DMS153 treated with DMSO at 0.1 percent for 48 hours (cell line): ENCODE data around the gene SERPINB7.

Experiments
- DNase-seq: peaks from one replicate; lab custom pipeline; 2025; ENCODE audit not compliant: unreplicated experiment; lab: John Stamatoyannopoulos, UW

SERPINB7 gene

DNA sequence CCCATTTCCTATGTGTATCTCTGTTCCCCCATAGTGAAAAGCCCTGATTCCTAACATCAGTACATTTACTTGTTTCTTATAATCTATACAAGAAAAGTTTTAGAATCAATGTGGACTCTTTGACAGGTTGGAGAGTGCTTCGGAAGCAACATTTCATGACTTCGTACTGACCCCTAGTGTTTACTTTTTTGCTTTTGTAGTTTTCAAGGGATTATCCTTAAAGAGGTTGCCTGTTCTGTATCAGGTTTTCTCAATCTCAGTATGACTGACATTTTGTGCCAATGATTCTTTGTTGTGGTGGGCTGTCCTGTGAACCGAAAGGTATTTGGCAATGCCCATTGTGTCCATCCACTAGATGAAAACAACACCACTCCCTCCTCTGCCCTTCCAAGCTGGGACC, 69.0 kb downstream of the SERPINB7 start:
- DNase-seq = peak; percentile 1

DNA sequence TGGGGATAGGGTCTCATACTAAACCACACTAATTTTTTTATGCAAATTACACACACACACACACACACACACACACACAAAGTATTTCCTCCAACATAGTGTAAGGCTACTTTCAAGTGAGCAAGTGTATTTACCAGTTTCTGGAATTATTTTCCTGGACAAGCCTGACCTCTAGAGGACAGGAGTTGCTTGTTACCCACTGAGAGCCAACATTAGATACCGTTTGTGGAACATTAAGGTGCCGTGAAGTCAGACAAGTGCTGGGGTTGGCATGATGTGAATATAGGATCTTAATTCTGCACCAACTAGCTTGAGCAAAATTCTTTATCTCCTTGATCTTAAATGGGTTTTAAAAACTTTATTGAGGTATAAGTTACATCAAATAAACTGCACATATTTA, 72.9 kb downstream of the SERPINB7 start:
- peak; percentile 49 for DNase-seq

DNA sequence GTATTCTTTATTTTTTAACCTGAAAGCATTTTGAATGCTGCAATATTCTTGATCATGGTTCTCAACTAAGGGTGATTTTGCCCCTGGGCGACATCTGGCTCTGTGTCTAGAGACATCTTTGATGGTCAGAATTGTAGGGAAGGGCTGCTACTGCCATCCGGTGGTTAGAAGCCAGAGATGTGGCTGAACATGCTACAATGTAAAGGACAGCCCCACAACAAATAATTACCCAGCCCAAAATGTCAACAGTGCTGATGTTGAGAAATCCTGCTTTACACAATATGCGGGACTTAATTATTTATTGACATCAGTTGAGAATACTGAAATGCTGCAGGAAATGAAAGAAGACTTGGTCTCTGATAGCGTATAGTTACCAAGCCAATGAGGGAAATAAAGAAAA, 74.8 kb downstream of the SERPINB7 start:
- DNase-seq = peak; percentile 2

DNA sequence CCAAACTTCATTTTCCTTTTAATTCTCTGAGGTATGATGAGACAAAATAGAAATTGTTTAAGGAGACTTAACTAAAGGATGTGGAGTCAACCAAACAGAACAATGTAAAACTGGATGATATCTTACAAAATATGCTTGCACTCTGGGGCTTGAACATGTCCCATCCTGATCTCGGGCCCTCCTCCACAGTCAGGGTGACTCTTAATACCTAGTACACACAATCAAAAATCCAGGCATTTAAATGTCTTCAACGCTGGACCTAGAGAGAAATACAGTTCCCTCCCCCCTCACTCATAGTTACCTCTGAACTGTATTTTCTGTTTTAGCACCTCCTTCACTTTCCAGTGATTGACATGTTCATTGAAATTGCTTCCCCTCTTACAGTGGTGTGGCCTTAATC, 75.4 kb downstream of the SERPINB7 start:
- no peak for DNase-seq
